MM.1S (cell line): ENCODE results near the gene AP2A2.

ENCODE experiments used
- EZH2 ChIP-seq: fragments of 300-600 bp; sonication (generic); optimal IDR thresholded peaks from 2 replicates; pipeline ENCODE3; 2017; ENCODE audit warnings: low read depth, mild to moderate bottlenecking, antibody characterized with exemption, low read length, mixed read lengths
- EZH2phosphoT487 ChIP-seq: fragments of 300-600 bp; sonication (generic); IDR thresholded peaks from 2 replicates; pipeline ENCODE4 v1.6.1; 2018; ENCODE audit warnings: antibody characterized with exemption, low read length
- TF ChIP-seq, protein P1 (sequence below): fragments of 300-600 bp; sonication (generic); IDR thresholded peaks from 2 replicates; pipeline ENCODE4 v1.5.1; 2016; ENCODE audit warnings: antibody characterized with exemption, low read length, mixed read lengths

GRCh38 chr11:1026163-1026450 lies 100.4 kb downstream of the AP2A2 start:
- no peak for TF ChIP-seq EZH2
- TF ChIP-seq, protein P1, sequence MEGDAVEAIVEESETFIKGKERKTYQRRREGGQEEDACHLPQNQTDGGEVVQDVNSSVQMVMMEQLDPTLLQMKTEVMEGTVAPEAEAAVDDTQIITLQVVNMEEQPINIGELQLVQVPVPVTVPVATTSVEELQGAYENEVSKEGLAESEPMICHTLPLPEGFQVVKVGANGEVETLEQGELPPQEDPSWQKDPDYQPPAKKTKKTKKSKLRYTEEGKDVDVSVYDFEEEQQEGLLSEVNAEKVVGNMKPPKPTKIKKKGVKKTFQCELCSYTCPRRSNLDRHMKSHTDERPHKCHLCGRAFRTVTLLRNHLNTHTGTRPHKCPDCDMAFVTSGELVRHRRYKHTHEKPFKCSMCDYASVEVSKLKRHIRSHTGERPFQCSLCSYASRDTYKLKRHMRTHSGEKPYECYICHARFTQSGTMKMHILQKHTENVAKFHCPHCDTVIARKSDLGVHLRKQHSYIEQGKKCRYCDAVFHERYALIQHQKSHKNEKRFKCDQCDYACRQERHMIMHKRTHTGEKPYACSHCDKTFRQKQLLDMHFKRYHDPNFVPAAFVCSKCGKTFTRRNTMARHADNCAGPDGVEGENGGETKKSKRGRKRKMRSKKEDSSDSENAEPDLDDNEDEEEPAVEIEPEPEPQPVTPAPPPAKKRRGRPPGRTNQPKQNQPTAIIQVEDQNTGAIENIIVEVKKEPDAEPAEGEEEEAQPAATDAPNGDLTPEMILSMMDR, result no peak
- TF ChIP-seq EZH2phosphoT487, result no peak
